WTC11 (cell line): ENCODE data around the gene ESRP2. TPM values are rescaled to one million over a fixed set of nuclear protein-coding genes. Genes with fewer than 3 reads are reported as not detected.
A peak's percentile ranks its signal among the peaks of the same experiment; 100 is the strongest.

Source experiments
- ATAC-seq: fragments of 200-7000 bp; cut with Tn5 transposase; 2 replicates; pipeline ENCODE4 v1.10.0; 2021; ENCODE audit warnings: mild to moderate bottlenecking, moderate library complexity
- CTCF ChIA-PET: fragments of 300-600 bp; sonication (Branson Sonifier 250); formaldehyde crosslinking; loops from one replicate; lab custom pipeline; 2021; ENCODE audit warnings: antibody characterized with exemption; lab: Charles Lee
- POLR2A ChIA-PET: fragments of 350-600 bp; sonication (Branson Sonifier 250); formaldehyde crosslinking; loops from one replicate; lab custom pipeline; 2021; ENCODE audit warnings: antibody characterized with exemption; lab: Charles Lee
- DNase-seq: peaks from one replicate; pipeline ENCODE4 v3.0.0; 2021; ENCODE audit warnings: low spot score
- H3K27ac Mint-ChIP-seq: 2 replicates; pipeline ENCODE4 v1.8.0; 2021; ENCODE audit warnings: mixed read lengths
- H3K27me3 Mint-ChIP-seq: 2 replicates; pipeline ENCODE4 v1.8.0; 2021; ENCODE audit warnings: low read depth, mild to moderate bottlenecking, moderate library complexity, mixed read lengths
- H3K36me3 Mint-ChIP-seq: 2 replicates; pipeline ENCODE4 v1.8.0; 2021; ENCODE audit warnings: mixed read lengths
- H3K4me1 Mint-ChIP-seq: 2 replicates; pipeline ENCODE4 v1.8.0; 2022; ENCODE audit warnings: mixed read lengths
- H3K4me3 Mint-ChIP-seq: 2 replicates; pipeline ENCODE4 v1.8.0; 2021; ENCODE audit warnings: mild to moderate bottlenecking, moderate library complexity, mixed read lengths
- H3K9me3 Mint-ChIP-seq: 2 replicates; pipeline ENCODE4 v1.8.0; 2021; ENCODE audit warnings: mixed read lengths
- ARID4B ChIP-seq: sonication (generic); formaldehyde crosslinking; IDR thresholded peaks from 2 replicates; pipeline ENCODE4 v1.8.0; 2023; ENCODE audit warnings: missing genetic modification reagents, mild to moderate bottlenecking, borderline replicate concordance
- CBFB ChIP-seq: sonication (generic); formaldehyde crosslinking; IDR thresholded peaks from 2 replicates; pipeline ENCODE4 v1.8.1; 2022; ENCODE audit warnings: mild to moderate bottlenecking, low read depth, missing genetic modification reagents
- E2F4 ChIP-seq: sonication (generic); formaldehyde crosslinking; IDR thresholded peaks from 2 replicates; pipeline ENCODE4 v1.8.1; 2022; ENCODE audit warnings: low read depth, mild to moderate bottlenecking, moderate library complexity, missing genetic modification reagents, borderline replicate concordance
- E2F5 ChIP-seq: sonication (generic); formaldehyde crosslinking; IDR thresholded peaks from 2 replicates; pipeline ENCODE4 v1.8.1; 2022; ENCODE audit warnings: mild to moderate bottlenecking, moderate library complexity, missing genetic modification reagents
- ETV6 ChIP-seq: sonication (generic); formaldehyde crosslinking; IDR thresholded peaks from 2 replicates; pipeline ENCODE4 v1.8.1; 2022; ENCODE audit warnings: mild to moderate bottlenecking, missing genetic modification reagents
- FOXK1 ChIP-seq: sonication (generic); formaldehyde crosslinking; IDR thresholded peaks from 2 replicates; pipeline ENCODE4 v1.8.0; 2022; ENCODE audit warnings: mild to moderate bottlenecking, moderate library complexity, missing genetic modification reagents
- GABPB1 ChIP-seq: sonication (generic); formaldehyde crosslinking; IDR thresholded peaks from 2 replicates; pipeline ENCODE4 v1.8.1; 2023; ENCODE audit warnings: mild to moderate bottlenecking, missing genetic modification reagents
- HMGXB4 ChIP-seq: sonication (generic); formaldehyde crosslinking; IDR thresholded peaks from 2 replicates; pipeline ENCODE4 v1.8.1; 2023; ENCODE audit warnings: mild to moderate bottlenecking, moderate library complexity, missing genetic modification reagents
- IRF1 ChIP-seq: sonication (generic); formaldehyde crosslinking; IDR thresholded peaks from 2 replicates; pipeline ENCODE4 v1.8.0; 2023; ENCODE audit warnings: missing genetic modification reagents
- JUN ChIP-seq: sonication (generic); formaldehyde crosslinking; IDR thresholded peaks from 2 replicates; pipeline ENCODE4 v1.8.0; 2023; ENCODE audit warnings: mild to moderate bottlenecking, missing genetic modification reagents
- NFATC4 ChIP-seq: fragments of 250-450 bp; sonication (Bioruptor Pico); IDR thresholded peaks from 2 replicates; pipeline ENCODE4 v1.9.0; 2021; ENCODE audit warnings: mild to moderate bottlenecking
- NFE2L1 ChIP-seq: sonication (generic); formaldehyde crosslinking; IDR thresholded peaks from 2 replicates; pipeline ENCODE4 v1.8.1; 2023; ENCODE audit warnings: missing genetic modification reagents
- PRDM15 ChIP-seq: sonication (generic); formaldehyde crosslinking; IDR thresholded peaks from 2 replicates; pipeline ENCODE4 v1.8.0; 2022; ENCODE audit warnings: missing genetic modification reagents
- RELA ChIP-seq: sonication (generic); formaldehyde crosslinking; IDR thresholded peaks from 2 replicates; pipeline ENCODE4 v1.8.1; 2022; ENCODE audit warnings: missing genetic modification reagents, mild to moderate bottlenecking, borderline replicate concordance
- SMAD4 ChIP-seq: sonication (generic); formaldehyde crosslinking; IDR thresholded peaks from 2 replicates; pipeline ENCODE4 v1.8.0; 2022; ENCODE audit warnings: mild to moderate bottlenecking, missing genetic modification reagents
- USF1 ChIP-seq: sonication (generic); formaldehyde crosslinking; IDR thresholded peaks from 2 replicates; pipeline ENCODE4 v1.8.0; 2022; ENCODE audit warnings: mild to moderate bottlenecking, missing genetic modification reagents
- ZBTB21 ChIP-seq: sonication (generic); formaldehyde crosslinking; IDR thresholded peaks from 2 replicates; pipeline ENCODE4 v1.8.1; 2023; ENCODE audit warnings: mild to moderate bottlenecking, missing genetic modification reagents, borderline replicate concordance
- ZNF396 ChIP-seq: fragments of 250-450 bp; sonication (Bioruptor Pico); IDR thresholded peaks from 2 replicates; pipeline ENCODE4 v1.8.0; 2021; ENCODE audit warnings: mild to moderate bottlenecking, moderate library complexity, borderline replicate concordance
- ZNF423 ChIP-seq: fragments of 250-450 bp; sonication (Bioruptor Pico); IDR thresholded peaks from 2 replicates; pipeline ENCODE4 v2.1.2; 2022; ENCODE audit warnings: mild to moderate bottlenecking, moderate library complexity
- total RNA-seq: library from RNA; stranded (reverse); gene quantifications from 3 replicates; pipeline ENCODE4 v1.2.3, GENCODE V29; 2021

Gene ESRP2
- total RNA-seq, 1 experiment from 2014 or later = 55.0 TPM

- TF ChIP-seq PRDM15 (CRISPR knock-in tag) (peak; percentile 47; the same call in 1 of the 2 replicates), ZBTB21 (CRISPR knock-in tag) (peak; percentile 27; the same call in 1 of the 2 replicates), IRF1 (CRISPR knock-in tag) (0 out of 2 replicates have a peak, but pooled peaks have one; percentile 14), ETV6 (CRISPR knock-in tag) (peak; percentile 79), NFATC4 (CRISPR knock-in tag) (0 out of 2 replicates have a peak, but pooled peaks have one; percentile 30), USF1 (CRISPR knock-in tag) (peak; percentile 94), ARID4B (0 out of 2 replicates have a peak, but pooled peaks have one; percentile 23), NFE2L1 (CRISPR knock-in tag) (0 out of 2 replicates have a peak, but pooled peaks have one; percentile 8)
These were observed 354 bp upstream of the ESRP2 start (continued) for GRCh38 chr16:68236137-68236825.

- Mint-ChIP-seq H3K9me3 (no peaks in the 10 kb centered on the region), H3K4me1 (peaks cover 24% of the 10 kb centered on the region), H3K36me3 (peaks cover 24% of the 10 kb centered on the region), H3K4me3 (peak overlapping the region; percentile 72), H3K27me3 (peaks cover 14% of the 10 kb centered on the region), H3K27ac (peak overlapping the region; percentile 57)
- ChIA-PET CTCF (interaction anchor here (1.0 to 5.1 kb wide), 7 partner anchors 12 to 243 kb away, joined by 3 to 46 read pairs (median 4); partner anchors contain the start of gene SLC7A6), POLR2A (interaction anchor here (0.8 to 4.2 kb wide), 4 partner anchors 17 to 150 kb away, joined by 3 to 39 read pairs (median 5); partner anchors contain the start of genes NFATC3, PRMT7 and SLC7A6OS)
- ATAC-seq = peak; percentile 4
- DNase-seq = peak; percentile 59
- peak; percentile 48; the same call in 1 of the 2 replicates for TF ChIP-seq HMGXB4 (CRISPR knock-in tag)
- no peak for TF ChIP-seq CBFB
- peak; percentile 54; the same call in 1 of the 2 replicates for TF ChIP-seq E2F5
- TF ChIP-seq RELA (CRISPR knock-in tag) = 0 out of 2 replicates have a peak, but pooled peaks have one; percentile 21
- no peak for TF ChIP-seq ZNF423 (CRISPR knock-in tag)
- 0 out of 2 replicates have a peak, but pooled peaks have one; percentile 22 for TF ChIP-seq GABPB1
- 0 out of 2 replicates have a peak, but pooled peaks have one; percentile 14 for TF ChIP-seq JUN (CRISPR knock-in tag)
- TF ChIP-seq FOXK1 (CRISPR knock-in tag) = 0 out of 2 replicates have a peak, but pooled peaks have one; percentile 33
- TF ChIP-seq E2F4 (CRISPR knock-in tag) = 0 out of 2 replicates have a peak, but pooled peaks have one; percentile 31
- no peak for TF ChIP-seq ZNF396 (CRISPR knock-in tag)
- 0 out of 2 replicates have a peak, but pooled peaks have one; percentile 70 for TF ChIP-seq SMAD4
These were observed 630 bp downstream of the ESRP2 start for GRCh38 chr16:68235108-68235886.
